MCF 10A (cell line): ENCODE data around the gene BEND3. TPM values are rescaled to one million over a fixed set of nuclear protein-coding genes. Genes with fewer than 3 reads are reported as not detected.

Experiments
- BruUV-seq: library from RNA; stranded (reverse); fragments of 400-500 nt; replicated peaks from 2 replicates; lab custom pipeline; 2021; lab: Mats Ljungman, UMichigan
- CTCF ChIA-PET: fragments of 300-600 bp; sonication (Branson Sonifier 250); formaldehyde crosslinking; extraction: SDS; loops from one replicate; lab custom pipeline; 2021; ENCODE audit warnings: antibody characterized with exemption, inconsistent platforms; lab: Yijun Ruan, JAX
- POLR2A ChIA-PET: fragments of 300-600, 350-650 bp; sonication (Branson Sonifier 250); formaldehyde crosslinking; extraction: SDS; loops from one replicate; lab custom pipeline; 2020; ENCODE audit warnings: antibody characterized with exemption, inconsistent platforms; lab: Yijun Ruan, JAX
- DNase-seq: peaks from one replicate; pipeline ENCODE4 v3.0.0-alpha.2; 2018; ENCODE audit not compliant: unreplicated experiment
- H3K27ac Mint-ChIP-seq: one replicate; pipeline ENCODE4 v1.8.0; 2022; ENCODE audit warnings: mild to moderate bottlenecking, low read depth, mixed read lengths; ENCODE audit not compliant: unreplicated experiment
- H3K27me3 Mint-ChIP-seq: one replicate; pipeline ENCODE4 v1.8.0; 2022; ENCODE audit warnings: mixed read lengths; ENCODE audit not compliant: insufficient read depth, unreplicated experiment
- H3K36me3 Mint-ChIP-seq: one replicate; pipeline ENCODE4 v1.8.0; 2022; ENCODE audit warnings: mild to moderate bottlenecking, moderate library complexity, mixed read lengths; ENCODE audit not compliant: insufficient read depth, unreplicated experiment
- H3K4me1 Mint-ChIP-seq: one replicate; pipeline ENCODE4 v1.8.0; 2022; ENCODE audit warnings: mixed read lengths; ENCODE audit not compliant: insufficient read depth, unreplicated experiment
- H3K4me3 Mint-ChIP-seq: one replicate; pipeline ENCODE4 v1.8.0; 2022; ENCODE audit warnings: mild to moderate bottlenecking, moderate library complexity, mixed read lengths; ENCODE audit not compliant: unreplicated experiment
- H3K9me3 Mint-ChIP-seq: one replicate; pipeline ENCODE4 v1.8.0; 2022; ENCODE audit warnings: mixed read lengths; ENCODE audit not compliant: unreplicated experiment
- CTCF ChIP-seq: fragments of 200-600 bp; IDR thresholded peaks from one replicate; pipeline ENCODE4 v1.8.0; 2022; ENCODE audit warnings: antibody characterized with exemption, mild to moderate bottlenecking; ENCODE audit not compliant: unreplicated experiment
- intact Hi-C: fragments of 100-400 bp; cut with micrococcal nuclease; formaldehyde crosslinking; loops from 2 replicates; pipeline ENCODE4 v1.14.1; 2022
- total RNA-seq: library from RNA; stranded (reverse); gene quantifications from 2 replicates; pipeline ENCODE4 v1.2.3, GENCODE V29; 2022

BEND3 gene
- total RNA-seq, 1 experiment from 2014 or later, result 3.1 TPM

GRCh38 chr6:107069631-107070548, 45.4 kb downstream of the BEND3 start:
- Mint-ChIP-seq H3K4me3 (no peak overlapping the region), H3K4me1 (peaks cover 6% of the 10 kb centered on the region), H3K27me3 (no peaks in the 10 kb centered on the region), H3K27ac (no peak overlapping the region), H3K36me3 (peaks cover 6% of the 10 kb centered on the region), H3K9me3 (no peaks in the 10 kb centered on the region)
- intact Hi-C loops, result no loop called here
- ChIA-PET CTCF (interaction anchor here (1.2 kb wide), 1 partner anchor 10 kb away, joined by 4 read pairs; no protein-coding TSS in a partner anchor), POLR2A (interaction anchor here (0.5 kb wide), 1 partner anchor 457 kb away, joined by 3 read pairs; no protein-coding TSS in a partner anchor)
- DNase-seq, result no peak
- no TSS peak for BruUV-seq
- no peak for TF ChIP-seq CTCF

- ChIA-PET POLR2A (interaction anchor here (0.5 to 0.7 kb wide), 2 partner anchors 458 to 862 kb away, joined by 3 to 4 read pairs; no protein-coding TSS in a partner anchor), CTCF (interaction anchor here (1.2 kb wide), 1 partner anchor 11 kb away, joined by 4 read pairs; no protein-coding TSS in a partner anchor)
- DNase-seq, result no peak
- BruUV-seq, result no TSS peak
- H3K4me3 Mint-ChIP-seq, result no peak overlapping the region
- no peaks in the 10 kb centered on the region for H3K27me3 Mint-ChIP-seq
- no peak for TF ChIP-seq CTCF
- no peak overlapping the region for H3K27ac Mint-ChIP-seq
- peaks cover 6% of the 10 kb centered on the region for H3K36me3 Mint-ChIP-seq
- no peaks in the 10 kb centered on the region for H3K9me3 Mint-ChIP-seq
- intact Hi-C loops, result no loop called here
- H3K4me1 Mint-ChIP-seq, result peaks cover 9% of the 10 kb centered on the region
Measured at GRCh38 chr6:107068691-107069630, 46.4 kb downstream of the BEND3 start.

GRCh38 chr6:107066697-107067659, 48.3 kb downstream of the BEND3 start:
- intact Hi-C loops, result no loop called here
- Mint-ChIP-seq H3K27ac (no peak overlapping the region), H3K4me3 (no peak overlapping the region), H3K4me1 (peaks cover 9% of the 10 kb centered on the region), H3K27me3 (no peaks in the 10 kb centered on the region), H3K36me3 (peaks cover 6% of the 10 kb centered on the region), H3K9me3 (no peaks in the 10 kb centered on the region)
- no peak for TF ChIP-seq CTCF
- no peak for DNase-seq
- no TSS peak for BruUV-seq
- POLR2A ChIA-PET, result interaction anchor here (0.7 kb wide), 1 partner anchor 460 kb away, joined by 3 read pairs; no protein-coding TSS in a partner anchor
- CTCF ChIA-PET, result no interaction called here
